ENCODE results near the gene CHRNB4.
"Not testable (repeated sequence)": the region's sequence is repeated elsewhere in the genome, so short reads cannot be mapped to it uniquely, and the experiment has no call there.

The CHRNB4 gene

DNA sequence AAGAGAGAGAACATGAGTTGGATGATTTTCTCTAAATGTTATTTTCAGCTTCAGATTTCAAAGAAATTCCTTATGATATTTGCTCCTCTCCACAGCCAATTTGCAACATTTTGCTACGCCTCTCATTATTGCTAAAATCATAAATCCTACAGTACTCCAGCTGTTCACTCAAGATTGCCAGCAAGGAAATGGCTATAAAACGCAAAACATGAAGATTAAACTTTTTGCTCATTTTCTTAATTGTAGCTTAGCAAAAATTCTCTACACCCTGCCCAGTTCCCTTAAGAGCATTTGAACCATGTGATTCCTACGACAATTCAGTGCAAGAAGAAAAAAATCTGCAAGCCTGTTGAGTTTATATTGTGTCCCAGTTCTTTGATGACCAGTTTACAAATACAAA, 27.0 kb downstream of the CHRNB4 start:
- DNase-seq = no peak

DNA sequence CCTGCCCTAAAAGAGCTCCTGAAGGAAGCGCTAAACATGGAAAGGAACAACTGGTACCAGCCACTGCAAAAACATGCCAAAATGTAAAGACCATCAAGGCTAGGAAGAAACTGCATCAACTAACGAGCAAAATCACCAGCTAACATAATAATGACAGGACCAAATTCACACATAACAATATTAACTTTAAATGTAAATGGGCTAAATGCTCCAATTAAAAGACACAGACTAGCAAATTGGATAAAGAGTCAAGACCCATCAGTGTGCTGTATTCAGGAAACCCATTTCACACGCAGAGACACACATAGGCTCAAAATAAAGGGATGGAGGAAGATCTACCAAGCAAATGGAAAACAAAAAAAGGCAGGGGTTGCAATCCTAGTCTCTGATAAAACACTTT, 31.5 kb downstream of the CHRNB4 start:
- DNase-seq = not testable (repeated sequence)

DNA sequence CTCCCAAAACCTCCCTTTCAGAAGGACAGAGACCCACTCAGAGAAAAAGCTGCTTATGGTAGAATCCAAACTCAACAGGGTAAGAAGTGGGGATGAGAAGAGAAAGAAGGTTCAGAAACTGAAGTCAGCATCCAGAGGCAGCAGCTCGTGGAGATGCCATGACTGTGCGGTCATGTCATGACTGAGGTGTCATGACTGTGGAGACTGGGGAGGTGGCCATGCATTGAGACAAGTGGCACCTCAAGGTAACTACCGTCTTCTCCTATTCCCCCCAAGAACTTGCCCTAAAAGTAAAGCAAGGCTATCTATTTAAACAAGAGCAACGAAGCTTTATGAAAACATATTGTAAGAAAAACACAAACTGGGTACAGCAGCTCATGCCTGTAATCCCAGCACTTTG, 35.3 kb downstream of the CHRNB4 start:
- DNase-seq = no peak

DNA sequence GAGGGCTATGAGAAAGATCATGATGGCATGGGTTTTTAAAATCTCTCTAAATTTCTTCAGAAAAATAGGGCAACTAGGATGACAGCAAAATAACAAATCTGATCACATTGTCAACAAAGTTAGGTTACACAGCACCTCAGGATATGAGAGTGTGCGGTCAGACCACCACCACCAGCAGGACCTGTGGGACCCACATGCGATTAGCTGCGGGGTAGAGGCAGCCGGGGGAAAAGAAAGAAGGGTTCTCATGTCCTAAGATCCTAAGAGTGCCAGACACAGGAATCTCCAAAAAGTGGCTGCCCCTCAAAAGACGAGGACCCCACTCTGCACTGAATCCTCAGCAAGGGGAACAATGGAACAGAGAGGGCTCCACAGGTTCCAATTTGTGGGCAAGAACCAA, 35.8 kb downstream of the CHRNB4 start:
- DNase-seq = no peak

DNA sequence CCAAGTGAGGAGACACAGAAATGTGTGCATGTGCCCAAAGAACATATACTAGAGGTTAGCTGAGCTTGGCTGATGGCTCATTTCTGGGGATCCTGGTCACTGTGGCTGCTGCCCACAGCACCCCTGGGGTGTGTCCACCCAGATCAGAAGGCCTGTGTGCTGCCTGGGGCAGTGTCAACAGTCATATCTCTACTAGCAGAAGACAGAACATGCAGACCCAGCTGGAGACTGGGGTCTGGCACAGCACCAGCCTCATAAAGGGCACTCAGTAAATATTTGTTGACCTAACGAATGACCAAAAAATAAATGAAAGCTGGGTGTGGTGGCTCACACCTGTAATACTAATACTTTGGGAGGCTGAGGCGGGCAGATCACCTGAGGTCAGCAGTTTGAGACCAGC, 36.6 kb downstream of the CHRNB4 start:
- no peak for DNase-seq

DNA sequence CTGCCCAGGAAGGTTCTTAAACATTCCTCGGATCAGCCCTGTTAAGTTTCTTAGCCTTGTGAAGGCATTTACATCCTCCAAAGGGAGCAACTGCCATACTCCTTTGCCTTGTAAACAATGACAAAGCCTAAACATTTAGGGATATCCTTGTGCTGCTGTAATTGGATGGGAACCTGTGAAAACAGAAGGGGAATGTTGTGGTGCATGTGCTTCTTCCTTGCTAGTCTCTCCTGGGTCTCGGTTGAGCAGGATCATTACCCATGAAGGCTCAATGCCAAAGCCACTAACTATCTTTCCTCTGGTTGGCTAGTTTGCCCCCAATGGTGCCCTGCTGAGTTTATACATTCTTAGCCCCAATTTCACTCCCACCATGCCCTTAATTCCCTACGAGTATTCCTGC, 37.5 kb downstream of the CHRNB4 start:
- DNase-seq = no peak

DNA sequence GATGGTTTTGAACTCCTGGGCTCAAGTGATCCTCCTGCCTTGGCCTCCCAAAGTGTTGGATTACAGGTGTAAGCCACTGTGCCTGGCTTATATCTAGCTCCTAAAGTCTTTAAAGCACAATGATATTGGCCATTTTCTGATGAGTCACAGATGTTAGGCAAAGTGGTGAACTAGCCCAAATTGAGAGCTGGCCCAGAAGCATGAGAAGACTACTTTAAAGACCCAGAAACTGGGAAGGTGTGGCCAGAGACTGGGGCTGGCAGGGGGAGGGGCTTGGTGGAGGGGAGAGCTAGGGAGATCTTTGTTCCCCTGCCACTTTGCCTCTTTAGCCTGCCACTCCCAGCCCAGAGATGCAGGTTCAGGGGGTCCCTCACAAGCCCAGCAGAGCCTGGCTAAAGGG, 41.8 kb downstream of the CHRNB4 start:
- DNase-seq = no peak

DNA sequence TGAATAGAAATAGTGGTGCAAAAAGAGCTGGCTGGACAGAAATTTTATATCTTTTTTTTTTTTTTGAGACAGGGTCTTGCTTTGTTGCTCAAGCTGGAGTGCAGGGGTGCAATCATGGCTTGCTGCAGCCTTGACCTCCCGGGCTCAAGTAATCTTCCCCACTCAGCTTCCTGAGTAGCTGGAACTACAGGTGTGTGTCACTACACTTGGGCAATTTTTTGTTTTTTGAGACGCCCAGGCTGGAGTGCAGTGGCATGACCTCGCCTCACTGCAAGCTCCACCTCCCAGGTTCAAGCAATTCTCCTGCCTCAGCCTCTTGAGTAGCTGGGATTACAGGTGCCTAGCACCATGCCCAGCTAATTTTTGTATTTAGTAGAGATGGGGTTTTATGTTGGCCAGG, 42.7 kb downstream of the CHRNB4 start:
- DNase-seq = no peak

DNA sequence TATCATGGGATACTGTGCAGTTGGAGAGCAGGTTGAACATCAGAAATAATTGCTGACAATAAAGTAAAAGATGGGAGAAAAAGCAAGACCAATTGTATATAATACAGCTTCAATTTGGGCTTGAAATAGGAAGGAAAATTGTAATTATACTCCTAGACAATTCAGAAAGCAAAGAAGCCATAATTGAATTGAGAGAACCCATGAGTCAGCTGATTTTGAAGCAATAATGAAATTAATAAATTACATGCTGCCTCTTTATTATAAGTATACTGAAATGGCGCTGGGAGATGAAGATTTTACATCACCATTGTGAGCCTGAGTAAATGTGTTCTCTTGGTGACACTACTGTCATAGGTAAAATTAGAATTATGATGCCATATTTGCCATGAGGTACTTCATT, 43.4 kb downstream of the CHRNB4 start:
- no peak for DNase-seq

DNA sequence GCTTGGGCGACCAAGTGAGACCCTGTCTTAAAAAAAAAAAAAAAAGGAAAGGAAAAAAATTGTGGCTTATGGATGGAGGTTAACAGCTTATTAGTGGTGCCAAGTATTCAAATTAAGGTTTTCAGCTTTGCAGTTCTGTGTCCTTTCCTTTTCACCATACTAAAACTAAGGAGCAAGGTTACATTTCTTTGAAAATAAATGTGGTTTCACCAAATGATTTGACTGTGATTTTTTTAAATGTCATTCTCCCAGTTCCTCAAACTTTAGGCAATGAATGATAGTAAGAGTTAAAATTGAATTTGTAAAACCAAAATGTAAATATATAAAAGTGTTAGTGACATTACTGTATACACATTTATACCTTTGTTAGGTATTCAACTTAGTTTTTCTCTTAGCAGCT, 66.1 kb downstream of the CHRNB4 start:
- no peak for DNase-seq
